ENCODE data around the gene CHGA.

Gene CHGA

DNA sequence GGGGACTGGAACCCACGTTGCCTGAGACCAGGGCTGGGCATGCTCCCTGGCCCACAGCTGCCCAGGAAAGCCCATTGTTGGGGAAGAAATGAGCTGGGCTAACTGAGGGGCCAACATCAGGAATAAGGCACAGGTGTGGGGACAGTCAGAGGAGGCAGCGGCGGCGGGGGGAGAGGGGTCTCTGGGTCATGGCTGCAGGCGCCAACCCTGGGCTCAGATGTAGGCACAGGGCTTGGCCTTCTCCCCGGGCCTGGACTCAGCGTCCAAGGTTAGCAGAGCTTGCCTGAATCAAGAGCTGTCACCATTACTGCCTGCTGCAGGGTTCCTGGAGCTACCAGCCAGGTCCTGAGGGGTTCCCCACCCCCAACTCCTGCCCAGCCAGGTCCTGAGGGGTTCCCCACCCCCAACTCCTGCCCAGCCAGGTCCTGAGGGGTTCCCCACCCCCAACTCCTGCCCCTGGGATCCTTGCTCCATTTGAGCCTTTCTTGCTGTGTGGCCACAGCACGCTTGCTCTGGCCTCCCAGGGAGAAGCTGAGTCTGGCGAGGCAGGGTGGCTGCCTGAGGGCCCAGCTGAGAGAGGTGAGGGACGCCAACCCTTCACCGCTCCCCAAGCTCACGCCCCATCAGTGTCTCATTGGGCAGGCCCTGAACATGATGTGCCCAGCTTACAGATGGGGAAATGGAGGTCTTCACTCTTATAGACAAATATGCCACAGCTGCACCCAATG lies 6.2 kb downstream of the CHGA start:
- DNase-seq (ENCODE audit: extremely low spot score, insufficient read length, low read depth) (no peak), FAIRE-seq (no peak)

DNA sequence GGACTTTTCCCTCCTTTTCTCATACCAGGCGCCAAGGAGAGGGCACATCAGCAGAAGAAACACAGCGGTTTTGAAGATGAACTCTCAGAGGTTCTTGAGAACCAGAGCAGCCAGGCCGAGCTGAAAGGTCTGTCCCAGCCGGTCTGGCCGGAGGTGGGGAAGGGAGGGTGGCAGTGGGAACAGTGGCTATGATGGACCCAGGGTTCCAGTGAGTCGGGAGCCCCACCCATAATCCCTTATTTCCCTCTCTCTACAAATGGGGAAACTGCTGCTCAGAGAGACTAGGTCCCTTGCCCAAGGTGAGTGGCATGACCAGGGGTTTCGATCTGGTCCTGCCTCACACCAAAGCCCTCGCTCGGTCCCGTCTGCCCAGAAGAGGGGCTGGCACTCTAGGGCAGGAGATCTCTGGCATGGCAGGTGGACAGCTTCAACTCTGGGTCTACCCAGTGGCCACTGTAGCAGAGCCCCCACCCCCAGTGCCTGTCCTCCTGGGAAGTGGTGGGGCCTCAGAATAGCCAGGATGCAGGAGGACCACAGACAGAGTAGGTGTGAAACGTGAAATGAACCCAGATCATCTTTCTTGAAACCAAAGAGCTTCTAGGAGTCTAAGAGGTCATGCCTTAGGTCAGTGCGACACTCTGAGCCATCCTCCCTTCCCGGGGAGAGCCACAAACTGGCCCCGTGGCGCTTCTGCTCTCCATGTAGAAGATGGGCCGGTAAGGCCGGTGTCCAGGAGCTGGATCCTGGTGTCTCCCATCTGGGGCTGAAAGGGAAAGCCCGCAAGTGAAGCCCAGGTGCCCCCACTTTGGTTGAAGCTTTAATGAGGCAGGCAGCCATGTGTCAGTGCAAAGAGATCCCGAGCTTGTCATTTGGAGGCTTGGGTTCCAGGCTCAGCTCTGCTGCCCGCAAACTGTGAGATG lies 7.0 kb downstream of the CHGA start:
- DNase-seq (ENCODE audit: extremely low spot score, insufficient read length, low read depth) (no peak), FAIRE-seq (no peak)

DNA sequence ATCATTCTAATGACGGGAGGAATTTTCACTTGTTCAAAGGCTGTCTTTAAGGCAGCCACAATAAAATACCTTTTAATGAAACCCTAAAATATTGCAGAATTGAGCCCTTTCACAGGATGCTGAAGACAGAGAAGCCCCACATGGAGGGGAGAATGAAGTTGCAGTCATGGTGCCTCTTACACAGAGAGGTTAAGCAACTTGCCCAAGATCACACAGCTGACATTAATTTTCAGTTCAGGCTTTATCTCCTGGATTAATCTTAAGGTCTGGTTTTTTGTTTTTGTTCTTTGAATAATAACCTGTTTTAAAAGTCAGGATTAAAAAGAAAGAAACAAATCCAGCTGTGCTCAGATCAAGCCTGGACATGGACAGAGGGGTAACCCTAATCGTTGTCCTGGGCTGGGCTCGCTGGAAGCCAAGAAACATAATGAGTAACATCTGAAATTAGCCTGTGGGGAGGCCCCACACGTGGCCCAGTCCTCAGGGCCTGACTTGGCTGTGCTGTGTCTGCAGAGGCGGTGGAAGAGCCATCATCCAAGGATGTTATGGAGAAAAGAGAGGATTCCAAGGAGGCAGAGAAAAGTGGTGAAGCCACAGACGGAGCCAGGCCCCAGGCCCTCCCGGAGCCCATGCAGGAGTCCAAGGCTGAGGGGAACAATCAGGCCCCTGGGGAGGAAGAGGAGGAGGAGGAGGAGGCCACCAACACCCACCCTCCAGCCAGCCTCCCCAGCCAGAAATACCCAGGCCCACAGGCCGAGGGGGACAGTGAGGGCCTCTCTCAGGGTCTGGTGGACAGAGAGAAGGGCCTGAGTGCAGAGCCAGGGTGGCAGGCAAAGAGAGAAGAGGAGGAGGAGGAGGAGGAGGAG lies 8.0 kb downstream of the CHGA start:
- DNase-seq (ENCODE audit: extremely low spot score, insufficient read length, low read depth) (no peak), FAIRE-seq (no peak)

DNA sequence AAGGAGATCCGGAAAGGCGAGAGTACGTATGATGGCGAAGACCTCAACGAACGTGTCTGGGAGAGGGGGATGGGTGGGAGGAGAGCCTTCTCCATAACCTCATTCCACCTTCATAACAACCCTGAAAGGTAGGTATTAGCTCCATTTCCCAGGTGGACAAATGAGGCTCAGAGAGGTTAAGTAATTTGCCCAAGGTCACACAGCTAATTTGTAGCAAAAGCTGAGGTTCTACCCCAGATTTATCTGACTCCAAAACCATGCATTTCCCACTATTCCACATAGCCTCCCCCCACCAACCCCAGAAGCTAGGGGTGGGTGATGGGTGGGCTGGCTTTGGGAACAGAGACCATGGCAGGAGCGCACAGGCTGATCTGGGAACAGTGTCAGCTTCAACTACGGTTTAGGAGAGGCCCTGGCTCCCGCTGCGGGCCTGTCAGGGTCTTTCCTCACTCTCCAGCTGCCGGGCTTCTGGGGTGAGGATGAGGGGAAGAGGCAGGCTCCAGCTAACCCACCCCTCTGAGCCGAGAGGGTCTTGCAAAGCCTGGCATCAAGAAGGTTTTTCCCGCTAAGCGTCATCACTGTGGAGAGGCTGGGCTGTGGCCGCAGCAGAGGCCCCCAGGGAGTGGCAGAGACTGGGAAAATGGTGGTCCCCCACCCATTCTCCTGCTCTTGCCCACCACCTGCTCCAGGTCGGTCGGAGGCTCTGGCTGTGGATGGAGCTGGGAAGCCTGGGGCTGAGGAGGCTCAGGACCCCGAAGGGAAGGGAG lies 8.9 kb downstream of the CHGA start:
- FAIRE-seq (no peak), DNase-seq (ENCODE audit: extremely low spot score, insufficient read length, low read depth) (no peak)

DNA sequence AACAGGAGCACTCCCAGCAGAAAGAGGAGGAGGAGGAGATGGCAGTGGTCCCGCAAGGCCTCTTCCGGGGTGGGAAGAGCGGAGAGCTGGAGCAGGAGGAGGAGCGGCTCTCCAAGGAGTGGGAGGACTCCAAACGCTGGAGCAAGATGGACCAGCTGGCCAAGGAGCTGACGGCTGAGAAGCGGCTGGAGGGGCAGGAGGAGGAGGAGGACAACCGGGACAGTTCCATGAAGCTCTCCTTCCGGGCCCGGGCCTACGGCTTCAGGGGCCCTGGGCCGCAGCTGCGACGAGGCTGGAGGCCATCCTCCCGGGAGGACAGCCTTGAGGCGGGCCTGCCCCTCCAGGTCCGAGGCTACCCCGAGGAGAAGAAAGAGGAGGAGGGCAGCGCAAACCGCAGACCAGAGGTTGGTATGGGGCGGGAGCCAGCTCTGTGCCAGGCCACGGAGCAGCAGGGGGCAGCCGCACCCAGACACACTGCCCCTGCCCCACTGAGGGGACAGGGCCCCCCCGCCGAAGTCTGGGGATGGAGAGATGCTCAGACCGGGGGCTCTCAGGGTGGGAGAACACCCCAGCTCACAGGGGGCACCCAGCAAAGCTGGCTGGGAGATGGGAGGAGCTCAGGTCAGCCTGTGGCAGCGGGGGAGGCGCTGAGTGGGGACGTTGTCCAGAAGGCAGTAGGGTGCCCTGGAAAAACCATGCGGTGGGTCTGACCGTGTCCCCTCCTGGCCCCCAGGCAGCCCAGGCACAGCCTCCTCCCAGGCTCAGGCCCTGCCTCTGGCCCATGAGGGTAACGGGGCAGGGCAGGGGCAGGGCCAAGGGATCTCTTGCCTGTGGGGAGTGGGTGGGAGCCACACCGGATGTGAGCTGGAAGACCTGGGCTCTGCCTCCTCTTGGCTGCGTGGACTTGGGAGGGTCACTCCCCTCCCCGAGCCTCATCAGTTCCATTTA lies 9.8 kb downstream of the CHGA start:
- FAIRE-seq (no peak), DNase-seq (ENCODE audit: extremely low spot score, insufficient read length, low read depth) (no peak)

DNA sequence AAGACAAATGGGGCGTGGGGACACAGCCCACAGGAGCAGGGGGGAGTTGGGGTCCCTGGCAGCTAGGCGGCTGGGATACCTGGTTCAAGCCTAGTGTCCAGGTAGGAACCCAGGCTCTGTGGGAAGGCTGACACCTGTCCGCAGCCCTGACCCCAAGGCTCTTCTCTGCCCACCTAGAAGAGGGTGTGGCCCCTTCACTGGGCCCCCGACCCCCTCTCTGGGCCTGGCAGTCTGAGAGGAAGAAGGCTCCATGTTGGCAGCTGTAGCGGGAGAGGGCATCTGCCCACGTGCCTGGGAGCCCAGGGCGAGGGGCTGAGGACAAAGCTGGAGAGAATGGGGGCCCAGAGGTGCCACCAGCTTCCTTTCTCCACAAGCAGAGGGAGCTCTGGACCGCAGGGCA lies 10.5 kb downstream of the CHGA start:
- FAIRE-seq, result no peak

DNA sequence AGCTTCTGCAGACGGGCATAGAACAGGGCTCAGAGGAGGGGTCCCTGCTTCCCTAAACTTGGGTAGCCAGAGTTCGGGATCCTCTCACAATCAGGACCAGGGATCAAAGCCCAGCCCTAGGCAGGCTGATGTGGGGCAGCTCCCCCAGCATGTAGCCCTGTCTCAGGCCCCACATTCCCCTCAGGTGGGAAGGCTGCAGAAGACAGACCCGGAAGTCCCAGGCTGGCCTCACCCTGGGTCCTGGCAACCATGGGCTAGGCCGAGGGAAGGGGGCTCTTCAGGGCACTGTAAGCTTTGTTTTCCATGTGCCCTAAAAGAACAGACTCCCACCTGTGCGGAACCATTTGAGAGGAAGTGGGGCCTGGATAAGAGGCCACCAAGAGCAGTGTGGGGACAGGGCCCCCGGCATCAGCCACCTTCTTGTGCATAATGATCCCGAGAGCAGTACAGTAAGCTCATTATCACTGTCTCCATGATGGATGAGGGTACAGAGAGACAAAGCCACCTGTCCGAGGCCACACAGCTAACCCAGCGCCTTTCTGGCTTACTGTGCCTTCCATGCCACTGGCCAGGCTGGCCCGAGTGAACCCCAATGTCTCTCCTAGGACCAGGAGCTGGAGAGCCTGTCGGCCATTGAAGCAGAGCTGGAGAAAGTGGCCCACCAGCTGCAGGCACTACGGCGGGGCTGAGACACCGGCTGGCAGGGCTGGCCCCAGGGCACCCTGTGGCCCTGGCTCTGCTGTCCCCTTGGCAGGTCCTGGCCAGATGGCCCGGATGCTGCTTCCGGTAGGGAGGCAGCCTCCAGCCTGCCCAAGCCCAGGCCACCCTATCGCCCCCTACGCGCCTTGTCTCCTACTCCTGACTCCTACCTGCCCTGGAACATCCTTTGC lies 11.5 kb downstream of the CHGA start:
- no peak for DNase-seq (ENCODE audit: extremely low spot score, insufficient read length, low read depth)
- FAIRE-seq, result no peak

More for the DNA sequence above, 10.5 kb downstream of the CHGA start:
- no peak for DNase-seq (ENCODE audit: extremely low spot score, insufficient read length, low read depth)

DNA sequence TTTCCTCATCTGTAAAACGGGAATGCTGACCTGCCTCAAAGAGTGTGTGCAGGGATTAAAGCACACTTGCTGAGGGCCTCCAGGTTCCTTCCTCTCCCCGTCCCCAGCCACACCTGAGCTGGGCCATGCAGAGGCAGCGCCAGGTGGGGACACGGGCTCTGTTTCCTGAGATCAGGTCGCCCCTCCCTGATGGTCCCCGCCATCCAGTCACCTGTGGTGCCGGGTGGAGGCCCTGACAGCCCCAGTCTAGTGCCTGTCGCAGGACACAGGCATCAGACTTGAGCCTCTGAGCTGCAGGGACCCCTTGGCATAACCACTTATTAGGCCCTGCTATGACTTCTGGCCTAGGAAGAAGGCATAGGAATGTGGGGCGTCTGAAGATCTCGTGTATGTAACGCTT lies 12.5 kb downstream of the CHGA start:
- DNase-seq (ENCODE audit: extremely low spot score, insufficient read length, low read depth) (no peak), FAIRE-seq (no peak)

DNA sequence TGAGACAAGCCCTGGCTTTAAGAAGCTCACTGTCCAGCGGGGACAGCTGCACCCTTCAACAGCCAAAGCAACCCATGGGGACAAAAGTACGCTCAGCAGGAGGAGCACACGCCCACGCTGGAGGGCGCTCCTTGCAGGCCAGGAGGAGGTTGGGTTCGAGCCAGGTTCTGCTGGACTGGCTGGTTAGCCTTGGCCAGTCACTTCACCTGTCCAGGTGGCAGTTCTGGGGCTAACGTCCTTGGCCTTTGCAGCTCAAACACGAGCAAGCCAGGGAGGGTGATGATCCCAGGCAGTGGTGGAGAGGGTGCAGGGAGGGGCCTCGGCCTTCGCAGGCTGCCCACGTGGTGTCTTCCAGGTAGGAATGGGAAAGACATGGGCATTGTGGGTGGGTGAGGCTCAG lies 13.1 kb downstream of the CHGA start:
- no peak for DNase-seq (ENCODE audit: extremely low spot score, insufficient read length, low read depth)
- FAIRE-seq, result no peak

DNA sequence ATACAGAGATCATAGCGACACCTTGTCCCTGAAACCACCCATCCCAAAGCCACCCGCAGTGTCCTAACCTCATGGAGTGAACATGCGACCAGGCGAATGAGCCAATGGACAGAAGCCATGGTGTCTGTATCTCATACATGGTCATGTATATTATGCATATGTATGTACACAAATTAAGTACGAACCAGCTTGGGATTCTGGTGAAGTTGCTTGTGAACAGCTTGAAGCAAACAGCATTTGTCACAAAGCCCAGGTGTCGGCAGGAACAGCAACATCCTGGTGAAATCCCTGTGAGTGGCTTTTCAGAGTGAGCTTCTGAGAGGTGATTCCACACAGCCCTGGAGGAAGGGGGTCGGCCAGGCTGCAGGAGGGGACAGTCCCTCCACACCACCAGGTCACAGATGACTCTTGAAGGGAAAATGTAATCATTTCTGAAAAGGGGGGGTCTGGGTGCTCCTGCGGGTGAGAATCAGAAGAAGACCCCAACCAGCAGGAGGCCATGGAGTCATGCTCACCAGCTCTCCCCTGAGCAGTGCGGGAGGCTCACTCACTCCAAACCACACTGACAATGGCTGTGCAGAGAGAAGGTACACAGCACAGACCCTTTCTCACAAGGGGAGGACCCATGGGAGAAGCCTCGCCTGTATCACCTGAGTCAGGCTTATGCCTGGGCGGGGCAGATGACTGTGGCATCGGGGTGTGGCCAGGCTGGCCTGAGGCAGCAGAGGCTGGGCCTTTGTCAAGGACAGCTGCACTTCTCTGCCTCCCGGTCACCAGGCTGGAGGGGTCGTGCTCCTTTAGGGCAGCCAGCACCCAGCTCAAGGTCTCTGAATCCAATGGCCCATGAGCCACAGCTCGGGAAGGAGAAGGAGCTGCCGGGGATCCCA lies 14.3 kb downstream of the CHGA start:
- DNase-seq (ENCODE audit: extremely low spot score, insufficient read length, low read depth), result no peak
- no peak for FAIRE-seq

DNA sequence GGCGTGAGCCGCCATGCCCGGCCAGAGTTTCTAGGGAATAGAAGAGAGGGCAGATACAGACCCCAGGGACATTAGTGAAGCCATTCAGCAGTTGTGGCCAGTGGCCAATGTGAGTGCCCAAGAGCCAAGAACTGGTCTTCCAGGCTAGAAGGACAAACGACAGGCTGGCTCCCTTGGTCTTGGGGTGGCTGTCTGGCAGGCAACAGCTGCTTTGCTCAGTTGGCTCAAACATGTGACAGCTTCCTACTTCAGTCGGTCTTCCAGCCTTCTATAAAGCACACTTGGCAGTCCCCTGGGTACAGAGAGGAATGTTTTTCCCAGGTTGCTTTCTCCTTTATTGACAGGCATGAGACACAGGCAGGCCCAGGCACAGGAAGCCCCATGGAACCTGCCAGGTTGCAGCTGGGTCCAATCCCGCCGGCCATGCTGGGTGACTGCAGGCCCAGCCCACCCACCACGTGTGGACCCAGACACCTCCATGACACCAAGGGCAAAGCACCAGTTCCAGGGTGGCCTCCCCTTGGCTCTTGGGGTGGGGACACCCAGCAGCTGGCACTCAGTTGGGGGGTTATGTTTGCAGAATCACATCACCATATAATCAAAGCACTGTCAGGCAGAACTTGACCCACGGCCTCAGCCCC lies 15.4 kb downstream of the CHGA start:
- DNase-seq (ENCODE audit: extremely low spot score, insufficient read length, low read depth) (no peak), FAIRE-seq (no peak)

DNA sequence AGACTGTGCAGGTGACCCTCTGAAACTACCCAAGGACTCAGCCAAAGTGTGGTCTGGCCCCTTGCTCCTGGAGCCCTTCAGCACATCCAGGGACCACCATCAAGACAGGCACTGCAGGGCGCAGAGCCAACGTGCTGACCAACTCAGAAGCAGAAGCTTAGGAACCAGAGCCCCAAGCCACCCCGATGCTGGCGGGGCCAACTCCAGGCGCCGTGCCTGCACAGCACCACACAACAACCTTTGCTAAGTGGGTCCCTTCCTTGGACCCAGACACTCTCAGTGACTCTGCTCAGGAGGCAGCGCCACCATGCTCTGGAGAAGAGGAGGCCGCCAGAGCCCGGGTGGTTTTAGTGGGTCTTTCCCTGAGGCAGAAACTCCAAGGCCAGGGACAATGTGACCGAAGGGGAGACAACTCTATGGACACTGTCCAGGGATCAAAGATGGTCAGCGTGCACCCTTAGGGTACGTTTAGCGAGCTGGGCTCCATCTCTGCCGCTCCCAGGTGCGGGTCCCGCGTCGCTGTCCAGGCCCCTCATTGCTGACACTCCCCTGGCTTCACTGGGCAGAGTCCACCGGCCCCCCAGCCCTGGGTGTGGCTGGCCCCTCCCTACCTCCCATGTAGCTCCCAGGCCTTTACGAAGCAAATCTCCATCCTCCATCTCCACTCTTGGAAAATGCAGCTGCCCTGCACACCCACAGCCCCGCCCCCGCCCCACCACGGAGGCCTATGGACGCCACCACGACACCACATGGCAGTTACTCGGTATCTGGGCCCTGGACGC lies 16.1 kb downstream of the CHGA start:
- DNase-seq (ENCODE audit: extremely low spot score, insufficient read length, low read depth) (no peak), FAIRE-seq (no peak)

DNA sequence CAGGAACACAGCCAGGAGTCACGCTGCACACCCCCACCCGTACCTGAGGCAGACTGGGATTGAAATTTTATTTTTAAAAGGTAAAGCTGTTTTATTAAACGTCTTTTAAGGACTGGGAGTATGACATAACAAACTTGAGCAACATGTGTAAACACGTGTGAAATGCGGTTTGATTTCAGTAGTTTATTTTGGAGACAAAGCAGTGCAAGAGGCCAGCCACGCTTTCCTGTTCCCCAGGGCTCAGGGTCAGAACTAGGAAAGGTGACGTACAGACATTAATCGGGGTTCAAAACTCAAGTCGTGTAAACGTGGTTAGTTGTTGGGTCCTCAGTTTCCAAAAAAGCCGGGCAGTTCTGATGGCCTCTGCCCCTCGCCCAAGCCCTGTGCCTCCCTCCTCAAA lies 16.7 kb downstream of the CHGA start:
- DNase-seq (ENCODE audit: extremely low spot score, insufficient read length, low read depth), result no peak
- FAIRE-seq, result no peak

DNA sequence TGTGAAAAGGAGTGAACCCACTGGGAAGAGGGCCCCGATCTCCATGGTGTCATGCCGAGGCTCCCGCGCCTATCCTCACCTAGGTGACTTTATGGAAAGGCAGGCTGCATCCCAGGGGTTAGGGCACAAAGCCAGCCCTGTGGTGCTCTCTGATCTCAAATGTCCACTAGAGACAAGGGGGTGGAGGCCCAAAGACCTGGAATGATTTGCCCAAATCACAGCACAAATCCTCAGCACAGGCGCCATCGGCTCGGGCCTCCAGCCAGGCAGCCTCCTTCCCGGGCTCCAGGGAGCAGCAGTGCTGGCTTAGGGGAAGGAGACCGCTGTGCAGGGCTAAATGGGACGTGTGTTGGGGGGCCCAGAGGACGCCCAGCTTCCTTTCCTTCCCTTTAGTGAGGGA lies 17.6 kb downstream of the CHGA start:
- no peak for DNase-seq (ENCODE audit: extremely low spot score, insufficient read length, low read depth)
- no peak for FAIRE-seq

DNA sequence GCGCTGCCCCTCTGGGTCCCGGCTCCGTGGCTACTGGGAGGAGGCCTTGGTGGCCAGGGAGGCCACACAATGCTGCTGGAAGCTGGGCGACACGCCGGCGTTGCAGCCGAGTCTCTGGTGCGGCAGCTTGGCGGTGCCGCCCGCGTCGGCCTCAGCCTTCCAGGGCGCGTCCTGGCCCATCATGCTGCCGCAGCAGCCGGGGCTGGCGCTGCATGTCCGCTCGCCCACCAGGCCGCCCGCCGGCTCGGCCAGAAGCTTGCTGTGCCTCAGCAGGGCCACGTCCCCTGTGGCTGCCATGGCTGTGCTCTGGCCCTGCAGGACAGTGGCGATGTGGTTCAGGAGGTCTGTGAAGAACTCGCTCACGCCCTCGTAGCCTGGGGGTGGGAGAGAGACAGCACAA lies 18.6 kb downstream of the CHGA start:
- FAIRE-seq, result no peak

DNA sequence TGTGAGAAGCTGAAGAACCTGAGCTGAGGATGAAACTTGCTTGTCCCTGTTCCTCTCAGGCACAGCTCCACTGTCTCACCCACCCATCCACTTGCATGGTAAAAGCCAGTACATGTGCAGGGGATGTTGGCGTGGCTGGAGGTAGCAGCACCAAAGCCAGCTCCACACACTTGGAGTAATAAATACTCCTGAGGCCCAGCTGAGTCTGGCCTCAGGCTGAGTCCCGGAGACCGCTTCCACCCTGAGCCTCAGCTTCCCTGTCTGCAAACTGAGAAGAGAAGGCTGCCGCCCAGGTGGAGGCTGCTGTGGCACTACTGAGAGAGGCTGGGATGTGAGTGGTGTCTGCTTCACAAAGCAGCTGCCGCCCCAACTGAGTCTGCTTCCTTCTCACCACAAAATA lies 19.2 kb downstream of the CHGA start:
- no peak for FAIRE-seq
- DNase-seq (ENCODE audit: extremely low spot score, insufficient read length, low read depth), result no peak

More for the DNA sequence above, 18.6 kb downstream of the CHGA start:
- no peak for DNase-seq (ENCODE audit: extremely low spot score, insufficient read length, low read depth)
